DND-41 (cell line): ENCODE results near the gene ABLIM1.

Experiments
- EZH2 ChIP-seq: IDR thresholded peaks from 3 replicates; pipeline ENCODE4 v1.6.1; 2012; ENCODE audit warnings: borderline replicate concordance, low read depth, mild to moderate bottlenecking, moderate library complexity, low read length, inconsistent platforms; ENCODE audit not compliant: severe bottlenecking
- TF ChIP-seq, protein P1 (sequence below): IDR thresholded peaks from 2 replicates; pipeline ENCODE4 v1.5.1; 2012; ENCODE audit warnings: borderline replicate concordance, low read length, moderate library complexity, mild to moderate bottlenecking; ENCODE audit not compliant: poor library complexity, severe bottlenecking; ENCODE audit errors: extremely low read depth

DNA sequence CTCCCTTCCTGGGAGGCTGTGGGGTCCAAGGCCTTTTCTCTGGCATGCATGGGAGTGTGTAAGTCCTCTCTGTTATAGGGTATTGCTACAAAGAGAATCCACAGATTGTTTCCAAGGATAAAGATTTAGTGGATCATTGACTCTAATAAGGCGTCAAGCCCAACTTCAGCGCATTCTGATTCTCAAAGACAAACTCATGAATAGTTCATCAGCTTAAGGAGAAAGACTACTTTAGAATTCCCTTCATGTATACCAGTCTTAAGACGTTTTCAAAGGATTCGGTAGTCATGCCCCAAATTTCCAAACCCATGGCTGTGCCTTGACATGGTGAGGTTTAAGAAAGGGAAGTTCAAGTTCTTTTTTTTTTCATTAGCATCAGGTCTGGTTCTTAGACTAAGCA is 46.6 kb upstream of the ABLIM1 start:
- TF ChIP-seq EZH2, result no peak
- TF ChIP-seq, protein P1, sequence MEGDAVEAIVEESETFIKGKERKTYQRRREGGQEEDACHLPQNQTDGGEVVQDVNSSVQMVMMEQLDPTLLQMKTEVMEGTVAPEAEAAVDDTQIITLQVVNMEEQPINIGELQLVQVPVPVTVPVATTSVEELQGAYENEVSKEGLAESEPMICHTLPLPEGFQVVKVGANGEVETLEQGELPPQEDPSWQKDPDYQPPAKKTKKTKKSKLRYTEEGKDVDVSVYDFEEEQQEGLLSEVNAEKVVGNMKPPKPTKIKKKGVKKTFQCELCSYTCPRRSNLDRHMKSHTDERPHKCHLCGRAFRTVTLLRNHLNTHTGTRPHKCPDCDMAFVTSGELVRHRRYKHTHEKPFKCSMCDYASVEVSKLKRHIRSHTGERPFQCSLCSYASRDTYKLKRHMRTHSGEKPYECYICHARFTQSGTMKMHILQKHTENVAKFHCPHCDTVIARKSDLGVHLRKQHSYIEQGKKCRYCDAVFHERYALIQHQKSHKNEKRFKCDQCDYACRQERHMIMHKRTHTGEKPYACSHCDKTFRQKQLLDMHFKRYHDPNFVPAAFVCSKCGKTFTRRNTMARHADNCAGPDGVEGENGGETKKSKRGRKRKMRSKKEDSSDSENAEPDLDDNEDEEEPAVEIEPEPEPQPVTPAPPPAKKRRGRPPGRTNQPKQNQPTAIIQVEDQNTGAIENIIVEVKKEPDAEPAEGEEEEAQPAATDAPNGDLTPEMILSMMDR, result no peak
